HepG2 (cell line): ENCODE results near the gene CACNG7. TPM values are rescaled to one million over a fixed set of nuclear protein-coding genes. Genes with fewer than 3 reads are reported as not detected.

ENCODE experiments used
- ARHGAP35 ChIP-seq: sonication (generic); formaldehyde crosslinking; IDR thresholded peaks from 2 replicates; pipeline ENCODE4 v1.9.0; 2022; ENCODE audit warnings: mild to moderate bottlenecking, inconsistent platforms, moderate library complexity, missing genetic modification reagents, borderline replicate concordance
- ATF1 ChIP-seq: IDR thresholded peaks from 2 replicates; pipeline ENCODE4 v1.6.1; 2016; ENCODE audit warnings: mild to moderate bottlenecking, control low read depth
- ATM ChIP-seq: fragments of 450-650 bp; IDR thresholded peaks from 2 replicates; pipeline ENCODE4 v1.7.1; 2017; ENCODE audit warnings: mild to moderate bottlenecking, borderline replicate concordance
- CREB1 ChIP-seq, 2 experiments: fragments of 450-650 bp in 1 of 2; IDR thresholded peaks; 2 replicates each; pipeline ENCODE4 v1.6.1; 2016 to 2017; ENCODE audit warnings: control low read depth in 1 of 2, mild to moderate bottlenecking in 1 of 2, missing compliant biosample characterization in 1 of 2, missing genetic modification characterization in 1 of 2
- DNMT1 ChIP-seq: sonication (generic); formaldehyde crosslinking; IDR thresholded peaks from 2 replicates; pipeline ENCODE4 v1.5.1; 2020; ENCODE audit warnings: mild to moderate bottlenecking, missing genetic modification reagents
- ELF4 ChIP-seq: sonication (generic); formaldehyde crosslinking; IDR thresholded peaks from 2 replicates; pipeline ENCODE4 v1.5.0; 2020; ENCODE audit warnings: missing genetic modification reagents, mild to moderate bottlenecking, moderate library complexity, borderline replicate concordance
- JDP2 ChIP-seq: sonication (generic); formaldehyde crosslinking; IDR thresholded peaks from 2 replicates; pipeline ENCODE4 v1.8.1; 2022; ENCODE audit warnings: missing genetic modification reagents, borderline replicate concordance
- NFAT5 ChIP-seq: sonication (generic); formaldehyde crosslinking; IDR thresholded peaks from 2 replicates; pipeline ENCODE4 v1.4.0; 2020; ENCODE audit warnings: missing genetic modification reagents
- NR3C1 ChIP-seq: sonication (generic); formaldehyde crosslinking; IDR thresholded peaks from 2 replicates; pipeline ENCODE4 v1.4.0; 2020; ENCODE audit warnings: missing genetic modification reagents
- RARA ChIP-seq: IDR thresholded peaks from 2 replicates; pipeline ENCODE4 v1.6.1; 2016; ENCODE audit warnings: missing genetic modification reagents, missing compliant biosample characterization
- SAFB2 ChIP-seq: sonication (generic); formaldehyde crosslinking; IDR thresholded peaks from 2 replicates; pipeline ENCODE4 v1.5.1; 2020; ENCODE audit warnings: missing genetic modification reagents, low read depth, mild to moderate bottlenecking, borderline replicate concordance
- SRSF4 ChIP-seq: fragments of 200-400 bp; formaldehyde crosslinking; IDR thresholded peaks from one replicate; pipeline ENCODE4 v1.6.1; 2018; ENCODE audit warnings: mild to moderate bottlenecking, low read depth, low read length, moderate library complexity; ENCODE audit not compliant: poor library complexity, severe bottlenecking
- TSC22D2 ChIP-seq: sonication (generic); formaldehyde crosslinking; IDR thresholded peaks from 2 replicates; pipeline ENCODE4 v1.5.1; 2020; ENCODE audit warnings: missing genetic modification reagents, mild to moderate bottlenecking, borderline replicate concordance
- ZBTB8A ChIP-seq: sonication (generic); formaldehyde crosslinking; IDR thresholded peaks from 2 replicates; pipeline ENCODE4 v1.4.0; 2020; ENCODE audit warnings: mild to moderate bottlenecking, low read depth, missing genetic modification reagents, borderline replicate concordance
- ZFP36 ChIP-seq: fragments of 150-350 bp; IDR thresholded peaks from 2 replicates; pipeline ENCODE4 v1.6.1; 2018; ENCODE audit warnings: borderline replicate concordance, low read length, low read depth; ENCODE audit not compliant: partially characterized antibody
- ZFP82 ChIP-seq: sonication (generic); formaldehyde crosslinking; IDR thresholded peaks from 2 replicates; pipeline ENCODE4 v1.5.1; 2020; ENCODE audit warnings: mild to moderate bottlenecking, missing genetic modification reagents, borderline replicate concordance
- ZNF180 ChIP-seq: sonication (generic); formaldehyde crosslinking; IDR thresholded peaks from 2 replicates; pipeline ENCODE4 v1.4.0; 2020; ENCODE audit warnings: low read depth, missing genetic modification reagents, borderline replicate concordance
- ZNF343 ChIP-seq: sonication (generic); formaldehyde crosslinking; IDR thresholded peaks from 2 replicates; pipeline ENCODE4 v1.4.0; 2020; ENCODE audit warnings: mild to moderate bottlenecking, missing genetic modification reagents
- ZNF530 ChIP-seq: sonication (generic); formaldehyde crosslinking; IDR thresholded peaks from 2 replicates; pipeline ENCODE4 v1.5.0; 2020; ENCODE audit warnings: low read depth, mild to moderate bottlenecking, missing genetic modification reagents
- ZNF678 ChIP-seq: sonication (generic); formaldehyde crosslinking; IDR thresholded peaks from 2 replicates; pipeline ENCODE4 v1.4.0; 2020; ENCODE audit warnings: mild to moderate bottlenecking, missing genetic modification reagents
- polyA plus RNA-seq, 8 experiments: library from polyadenylated mRNA; depleted of rRNA in 3 of 8; stranded (reverse) in 7 of 8; unstranded in 1 of 8; fragments of >200 nt; fragmentation: Illumina TruSeq in 4 of 8; extraction: Trizol in 4 of 8; gene quantifications; 2 replicates each; pipeline versions ENCODE4 v1.2.1 to v1.2.3, GENCODE V29; 2011 to 2016; ENCODE audit warnings: low read depth in 4 of 8, missing spikeins in 1 of 8, mixed read lengths in 1 of 8; ENCODE audit not compliant: insufficient read depth in 1 of 8
- total RNA-seq, 5 experiments: library from RNA; depleted of rRNA; stranded (reverse); fragments of >200 nt; fragmentation: Illumina TruSeq; extraction: Trizol; gene quantifications; 2 replicates each; pipeline ENCODE4 v1.2.3, GENCODE V29; 2016; ENCODE audit warnings: low read depth in 1 of 5
- TF ChIP-seq, protein P1 (sequence below): sonication (generic); formaldehyde crosslinking; conservative IDR thresholded peaks from 2 replicates; pipeline ENCODE4 v1.4.0; 2020; ENCODE audit warnings: missing genetic modification reagents
- TF ChIP-seq, protein P2 (sequence below): sonication (generic); formaldehyde crosslinking; IDR thresholded peaks from 2 replicates; pipeline ENCODE4 v1.5.0; 2020; ENCODE audit warnings: mild to moderate bottlenecking, missing genetic modification reagents, moderate library complexity

Gene CACNG7
- total and polyA plus RNA-seq, 2 of the 13 experiments (the other 11 are each of a cell fraction or from before 2014, with no cell fraction given) = not detected

DNA sequence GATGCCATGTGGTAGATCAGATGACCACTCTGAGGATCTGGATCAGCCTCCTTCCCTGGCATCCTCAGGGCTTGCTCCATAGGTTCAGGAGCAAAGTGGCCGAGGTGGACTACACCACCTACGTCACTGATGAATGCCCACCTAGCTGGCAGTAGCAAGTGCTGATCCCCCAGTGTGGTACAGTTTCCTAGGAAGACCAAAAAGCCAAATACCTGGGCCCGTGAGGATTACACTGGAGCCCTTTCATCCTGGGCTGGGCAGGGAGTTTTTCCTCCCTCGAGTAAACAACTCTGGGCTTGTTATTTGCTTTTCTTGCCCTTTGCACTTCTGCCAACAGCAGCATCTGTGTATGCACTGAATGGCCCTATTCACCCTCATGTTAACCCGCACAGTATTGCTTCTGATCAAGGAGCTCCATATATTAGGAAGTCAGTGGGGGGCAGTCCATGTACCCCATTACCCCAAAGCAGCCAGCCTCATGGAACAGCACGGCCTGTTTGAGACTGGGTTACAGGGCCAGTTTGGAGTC, 44.7 kb upstream of the CACNG7 start (continued):
- TF ChIP-seq NFAT5 (CRISPR knock-in tag) (no peak), SAFB2 (no peak), TSC22D2 (CRISPR knock-in tag) (no peak), RARA (CRISPR knock-in tag) (peak; percentile 94), ELF4 (CRISPR knock-in tag) (no peak), SRSF4 (no peak), ZNF678 (CRISPR knock-in tag) (no peak), ZNF343 (no peak), ZFP82 (CRISPR knock-in tag) (no peak), ZNF530 (CRISPR knock-in tag) (no peak), CREB1 (IDR thresholded peaks at IDR 0.05) (peak; percentile 85), CREB1 (CRISPR knock-in tag; IDR thresholded peaks at IDR 0.05) (peak; percentile 77), ATF1 (peak; percentile 74), DNMT1 (no peak), ZNF180 (CRISPR knock-in tag) (no peak), ZFP36 (no peak), ATM (no peak), JDP2 (CRISPR knock-in tag) (no peak), ZBTB8A (CRISPR knock-in tag) (no peak), NR3C1 (no peak), ARHGAP35 (CRISPR knock-in tag) (peak; percentile 50; the same call in 1 of the 2 replicates)
- TF ChIP-seq, protein P1, sequence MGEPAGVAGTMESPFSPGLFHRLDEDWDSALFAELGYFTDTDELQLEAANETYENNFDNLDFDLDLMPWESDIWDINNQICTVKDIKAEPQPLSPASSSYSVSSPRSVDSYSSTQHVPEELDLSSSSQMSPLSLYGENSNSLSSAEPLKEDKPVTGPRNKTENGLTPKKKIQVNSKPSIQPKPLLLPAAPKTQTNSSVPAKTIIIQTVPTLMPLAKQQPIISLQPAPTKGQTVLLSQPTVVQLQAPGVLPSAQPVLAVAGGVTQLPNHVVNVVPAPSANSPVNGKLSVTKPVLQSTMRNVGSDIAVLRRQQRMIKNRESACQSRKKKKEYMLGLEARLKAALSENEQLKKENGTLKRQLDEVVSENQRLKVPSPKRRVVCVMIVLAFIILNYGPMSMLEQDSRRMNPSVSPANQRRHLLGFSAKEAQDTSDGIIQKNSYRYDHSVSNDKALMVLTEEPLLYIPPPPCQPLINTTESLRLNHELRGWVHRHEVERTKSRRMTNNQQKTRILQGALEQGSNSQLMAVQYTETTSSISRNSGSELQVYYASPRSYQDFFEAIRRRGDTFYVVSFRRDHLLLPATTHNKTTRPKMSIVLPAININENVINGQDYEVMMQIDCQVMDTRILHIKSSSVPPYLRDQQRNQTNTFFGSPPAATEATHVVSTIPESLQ (CRISPR knock-in tag) = no peak
- TF ChIP-seq, protein P2, sequence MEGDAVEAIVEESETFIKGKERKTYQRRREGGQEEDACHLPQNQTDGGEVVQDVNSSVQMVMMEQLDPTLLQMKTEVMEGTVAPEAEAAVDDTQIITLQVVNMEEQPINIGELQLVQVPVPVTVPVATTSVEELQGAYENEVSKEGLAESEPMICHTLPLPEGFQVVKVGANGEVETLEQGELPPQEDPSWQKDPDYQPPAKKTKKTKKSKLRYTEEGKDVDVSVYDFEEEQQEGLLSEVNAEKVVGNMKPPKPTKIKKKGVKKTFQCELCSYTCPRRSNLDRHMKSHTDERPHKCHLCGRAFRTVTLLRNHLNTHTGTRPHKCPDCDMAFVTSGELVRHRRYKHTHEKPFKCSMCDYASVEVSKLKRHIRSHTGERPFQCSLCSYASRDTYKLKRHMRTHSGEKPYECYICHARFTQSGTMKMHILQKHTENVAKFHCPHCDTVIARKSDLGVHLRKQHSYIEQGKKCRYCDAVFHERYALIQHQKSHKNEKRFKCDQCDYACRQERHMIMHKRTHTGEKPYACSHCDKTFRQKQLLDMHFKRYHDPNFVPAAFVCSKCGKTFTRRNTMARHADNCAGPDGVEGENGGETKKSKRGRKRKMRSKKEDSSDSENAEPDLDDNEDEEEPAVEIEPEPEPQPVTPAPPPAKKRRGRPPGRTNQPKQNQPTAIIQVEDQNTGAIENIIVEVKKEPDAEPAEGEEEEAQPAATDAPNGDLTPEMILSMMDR (CRISPR knock-in tag) = peak; percentile 29; the same call in 1 of the 2 replicates
